Measurements from ENCODE around the gene ZNF268.
"Not testable (repeated sequence)": the region's sequence is repeated elsewhere in the genome, so short reads cannot be mapped to it uniquely, and the experiment has no call there.

The ZNF268 gene

DNA sequence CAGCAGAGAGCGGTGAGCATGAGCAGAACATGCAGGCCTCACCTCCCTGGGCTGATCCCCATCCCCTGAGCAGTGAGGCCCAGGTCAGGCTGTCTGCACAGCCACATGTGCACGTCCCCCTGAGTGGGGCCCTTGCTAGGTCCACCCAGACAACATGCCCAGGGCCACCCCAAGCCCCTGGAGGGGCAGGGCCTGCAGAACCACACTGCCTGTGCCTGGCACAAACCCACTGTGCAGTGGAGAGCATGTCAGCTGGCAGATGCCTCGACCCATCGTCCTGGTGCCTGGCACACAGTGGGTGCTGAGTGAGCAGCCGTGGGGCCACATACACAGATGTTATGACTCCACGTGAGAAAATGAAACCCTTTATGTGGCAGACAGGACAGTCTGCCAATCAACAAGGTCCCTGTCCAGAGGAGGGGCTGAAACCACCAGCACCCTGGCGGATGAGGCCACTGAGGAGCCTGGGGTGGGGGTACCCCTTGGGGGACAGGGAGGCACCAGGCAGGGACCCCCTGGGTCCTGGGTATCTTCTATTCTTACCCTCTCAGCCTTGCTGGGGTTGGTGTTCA lies 46.1 kb downstream of the ZNF268 start:
- no peak for DNase-seq (ENCODE audit: low read depth in 2 of 2)

DNA sequence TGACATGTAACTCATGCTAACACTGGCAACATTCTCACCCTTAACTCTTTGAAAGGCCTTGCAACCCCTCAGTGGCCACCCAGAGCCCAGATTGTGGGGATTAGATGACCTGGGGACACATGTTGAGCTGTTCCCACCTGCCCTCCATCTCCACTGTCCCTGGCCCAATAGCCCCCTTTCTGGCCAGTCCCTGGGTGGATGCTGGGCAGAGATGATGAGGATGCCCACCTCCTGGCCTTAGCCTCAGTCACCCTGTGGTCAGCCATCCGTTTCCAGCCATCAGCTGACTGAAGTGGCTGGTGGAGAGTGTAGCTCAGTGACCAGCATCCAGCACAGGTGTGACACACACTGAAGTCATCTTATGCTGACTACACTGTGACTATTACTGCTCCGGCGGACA lies 49.7 kb downstream of the ZNF268 start:
- no peak for DNase-seq (ENCODE audit: low read depth in 2 of 2)

DNA sequence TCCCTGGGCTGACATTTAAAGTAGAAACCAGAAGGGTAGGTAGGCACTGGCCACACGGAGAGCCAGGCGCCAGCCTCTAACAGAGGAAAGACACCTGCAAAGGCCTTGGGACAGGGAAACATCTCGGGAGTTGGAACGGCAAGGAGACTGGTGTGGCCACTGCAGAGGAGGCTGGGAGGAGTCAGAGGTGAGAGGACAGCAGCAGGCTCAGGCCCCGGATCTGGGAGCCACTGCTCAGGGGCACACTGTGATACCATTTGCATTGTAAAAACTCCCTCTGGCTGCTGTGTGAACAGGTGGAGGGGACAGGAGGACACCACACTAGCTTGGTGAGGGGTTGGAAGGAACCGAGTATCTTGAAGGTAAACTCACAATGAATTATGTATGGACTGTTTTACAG lies 51.7 kb downstream of the ZNF268 start:
- DNase-seq (ENCODE audit: low read depth in 2 of 2), result no peak

DNA sequence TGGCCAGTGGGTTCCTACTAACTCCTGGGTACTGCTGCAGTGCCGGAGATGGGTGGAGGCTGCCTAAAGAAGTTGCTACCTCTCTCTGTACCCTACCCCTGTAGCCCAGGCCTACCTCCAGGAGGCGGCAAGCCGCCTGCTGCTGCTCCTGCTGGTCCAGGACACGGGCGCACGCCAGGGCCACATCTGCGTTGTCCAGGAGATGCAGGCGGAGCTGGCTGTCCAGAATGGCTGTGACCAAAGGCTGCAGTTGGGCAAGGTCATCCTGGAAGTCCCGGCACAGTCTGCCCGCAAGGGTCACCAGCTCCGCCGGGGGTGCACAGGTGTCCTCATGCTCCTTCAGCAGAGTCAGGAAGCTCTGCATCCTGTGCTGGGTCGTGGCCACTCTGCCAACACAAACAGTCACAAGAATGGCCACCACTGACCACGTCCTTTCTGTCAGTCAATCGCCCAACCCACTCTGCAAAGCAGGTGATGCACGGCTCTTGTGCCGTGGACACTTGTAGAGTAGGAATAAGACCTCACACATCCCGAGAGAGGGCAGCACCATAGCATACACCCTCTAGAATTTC lies 52.8 kb downstream of the ZNF268 start:
- no peak for DNase-seq (ENCODE audit: low read depth in 2 of 2)

DNA sequence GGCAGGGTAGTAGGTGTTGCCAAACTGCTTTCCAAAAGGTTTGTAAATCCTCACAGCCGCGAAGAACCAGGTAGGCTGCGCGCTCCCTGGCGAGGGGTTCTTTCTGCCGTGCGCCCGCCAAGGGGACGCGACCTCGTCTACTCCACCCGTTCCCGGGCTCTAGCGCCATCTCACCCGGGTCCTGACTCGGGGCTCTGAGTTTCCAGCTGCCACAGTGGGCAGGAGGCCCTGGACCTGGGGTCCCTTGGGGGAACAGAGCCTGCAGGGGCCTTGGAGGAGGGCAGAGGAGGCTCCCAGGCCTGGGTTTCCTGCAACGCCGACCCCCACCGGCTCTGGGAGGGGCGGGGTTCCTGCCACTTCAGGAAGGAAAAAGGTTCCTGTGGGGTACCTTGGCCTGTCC lies 53.7 kb downstream of the ZNF268 start:
- no peak for DNase-seq (ENCODE audit: low read depth in 2 of 2)

DNA sequence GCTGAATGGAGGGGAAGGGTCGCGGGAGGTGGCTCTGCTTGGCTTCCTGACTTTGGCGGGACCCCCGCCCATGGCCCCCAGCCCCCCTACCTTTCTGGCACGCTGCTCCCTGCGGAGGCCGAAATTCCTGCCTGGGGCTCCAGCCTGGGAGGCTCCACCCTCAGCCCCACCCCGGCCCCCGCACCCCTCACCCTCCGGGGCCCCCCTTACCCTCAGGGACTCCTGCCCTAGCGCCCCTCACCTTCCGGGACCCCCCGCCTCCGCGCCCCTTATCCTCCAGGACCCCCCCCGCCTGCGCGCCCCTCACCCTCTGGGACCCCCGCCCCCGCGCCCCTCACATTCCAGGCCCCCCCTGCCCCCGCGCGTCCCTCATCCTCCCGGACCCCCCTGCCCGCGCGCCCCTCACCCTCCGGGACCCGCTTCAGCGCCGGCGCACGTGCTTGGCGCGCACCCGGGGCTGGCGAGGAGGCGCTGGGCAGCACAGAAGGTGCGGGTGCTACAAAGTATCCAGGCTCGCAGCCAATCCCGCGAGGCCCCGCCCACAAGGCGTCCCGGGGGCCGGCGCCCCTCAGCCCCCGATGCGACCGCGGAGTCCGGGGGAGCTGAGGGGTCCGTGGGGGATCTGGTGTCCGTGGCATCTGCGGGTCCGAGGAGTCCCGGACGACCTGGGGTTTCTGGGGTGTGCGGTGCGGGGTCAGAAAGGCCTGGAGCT lies 54.3 kb downstream of the ZNF268 start, which contains the start of gene ANHX:
TSS of gene ANHX (minus strand) at position 477 of the 712 bp plus-strand sequence. CDS start 1,521 bp downstream, outside the sequence.
- no peak for DNase-seq (ENCODE audit: low read depth in 2 of 2)

DNA sequence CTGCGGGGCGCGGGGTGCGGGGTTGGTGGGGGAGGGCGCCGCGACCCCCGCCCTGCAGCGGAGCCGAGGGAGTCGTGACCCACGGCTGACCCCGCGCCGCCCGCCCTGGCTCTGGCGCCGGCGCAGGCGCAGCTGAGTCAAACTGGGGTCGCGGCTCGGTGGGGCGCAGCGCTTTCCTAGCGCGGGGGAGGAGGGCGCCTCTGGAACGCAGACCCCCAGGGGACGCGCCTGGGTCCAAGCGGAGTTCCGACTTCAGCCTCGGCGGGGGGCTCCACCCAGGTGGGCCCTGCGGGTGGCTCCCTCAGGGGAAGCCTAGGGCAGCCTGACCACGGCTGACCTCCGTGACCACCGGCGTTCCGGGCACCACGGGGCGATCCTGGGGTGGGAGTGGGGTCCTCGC lies 54.8 kb downstream of the ZNF268 start:
- DNase-seq (ENCODE audit: low read depth in 2 of 2), result no peak

DNA sequence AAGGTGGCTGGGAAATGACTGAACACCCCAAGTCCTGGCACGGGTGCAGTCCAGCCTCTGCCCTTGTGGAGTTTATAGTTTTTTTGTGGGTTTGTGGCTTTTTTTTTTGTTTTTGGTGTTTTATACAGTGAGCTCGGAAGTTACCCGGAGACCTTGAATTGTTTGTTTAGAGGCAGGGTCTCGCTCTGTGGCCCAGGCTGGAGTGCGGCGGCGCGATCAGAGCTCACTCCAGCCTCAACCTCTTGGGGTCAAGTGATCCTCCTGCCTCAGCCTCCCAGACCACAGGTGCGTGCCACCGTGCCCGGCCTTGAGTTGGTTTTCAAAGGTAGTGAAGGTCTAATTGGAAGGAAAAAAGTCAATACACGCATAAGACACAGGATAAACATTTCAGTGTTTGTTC lies 55.3 kb downstream of the ZNF268 start:
- no peak for DNase-seq (ENCODE audit: low read depth in 2 of 2)

DNA sequence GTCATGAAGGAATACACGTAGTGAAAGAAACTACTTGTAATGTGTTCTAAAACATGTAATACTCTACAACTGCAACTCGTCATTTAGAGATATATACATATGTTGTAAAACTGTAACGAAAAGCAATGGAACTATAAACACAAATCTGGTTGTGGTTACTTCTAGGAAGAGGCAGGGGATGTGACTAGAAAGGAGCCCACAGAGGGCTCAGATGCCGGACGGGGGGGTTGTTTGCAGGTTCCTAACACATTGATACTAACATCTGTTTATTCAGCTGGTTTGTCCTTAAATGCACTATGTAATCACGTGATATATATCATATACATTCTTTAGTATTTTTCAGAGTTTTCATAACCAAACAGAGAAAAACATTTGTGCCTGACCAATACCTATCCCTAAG lies 70.4 kb downstream of the ZNF268 start:
- DNase-seq (ENCODE audit: low read depth in 2 of 2), result no peak

DNA sequence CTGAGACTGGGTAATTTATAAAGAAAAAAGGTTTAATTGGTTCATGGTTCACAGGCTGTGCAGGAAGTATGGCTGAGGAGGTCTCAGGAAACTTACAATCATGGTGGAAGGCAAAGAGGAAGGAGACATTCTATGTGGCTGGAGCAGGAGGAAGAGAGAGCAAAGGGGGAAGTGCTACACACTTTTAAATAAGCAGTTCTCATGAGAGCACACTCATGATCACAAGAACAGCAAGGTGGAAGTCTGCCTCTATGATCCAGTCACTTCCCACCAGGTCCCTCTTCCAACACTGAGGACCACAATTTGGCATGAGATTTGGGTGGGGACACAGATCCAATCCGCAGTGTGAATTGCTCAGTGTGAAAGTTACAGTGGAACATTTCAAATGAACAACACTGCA lies 74.5 kb downstream of the ZNF268 start:
- not testable (repeated sequence) for DNase-seq (ENCODE audit: low read depth in 2 of 2)

DNA sequence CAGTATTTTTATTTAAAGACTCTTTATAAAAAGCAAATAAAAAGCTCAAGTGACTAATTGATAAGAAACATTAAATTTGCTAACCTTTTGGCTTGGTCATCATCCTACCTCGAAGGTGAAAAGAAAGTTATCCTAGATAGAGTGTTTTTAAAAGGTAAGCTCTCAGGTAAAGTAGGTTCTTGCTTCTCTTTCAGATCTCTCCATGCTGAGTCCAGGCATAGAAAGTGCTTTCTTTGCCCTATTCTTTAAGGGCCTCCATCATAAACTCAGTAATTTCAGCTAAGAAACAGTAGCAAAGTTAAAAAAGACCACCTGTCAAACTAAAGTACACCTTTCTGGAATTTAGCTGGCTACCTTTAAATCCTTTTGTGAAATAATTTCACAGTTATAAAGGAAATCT lies 75.0 kb downstream of the ZNF268 start:
- no peak for DNase-seq (ENCODE audit: low read depth in 2 of 2)

DNA sequence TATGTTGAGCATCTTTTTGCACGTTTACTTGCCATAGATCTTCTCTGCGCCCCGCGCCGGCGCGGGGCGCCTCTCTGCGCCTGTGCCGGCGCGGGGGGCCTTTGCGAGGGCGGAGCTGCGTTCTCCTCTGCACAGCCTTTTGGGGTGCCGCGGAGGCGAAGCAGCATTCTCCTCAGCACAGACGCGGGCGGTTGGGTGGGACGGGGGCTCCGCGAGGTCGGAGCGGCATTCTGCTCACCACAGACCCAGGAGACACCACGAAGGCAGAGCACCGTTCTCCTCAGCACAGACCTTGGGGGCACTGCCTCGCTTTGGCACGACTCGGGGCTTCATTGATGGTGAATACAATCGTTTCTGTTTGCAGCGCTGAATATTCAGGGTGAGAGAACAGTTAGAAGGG lies 82.9 kb downstream of the ZNF268 start:
- no peak for DNase-seq (ENCODE audit: low read depth in 2 of 2)

Data from activated CD8-positive, alpha-beta memory T cell treated with anti-CD3 and anti-CD28 coated beads for 4 hours (primary cell).